DND-41 (cell line): ENCODE results near the gene TEAD1.

Experiments used
- ATAC-seq: fragments of 200-7000 bp; cut with Tn5 transposase; 3 replicates; pipeline ENCODE4 v1.9.1; 2021; ENCODE audit warnings: low read depth; ENCODE audit not compliant: insufficient read depth
- DNase-seq: peaks from one replicate; pipeline ENCODE4 v3.0.0-alpha.2; 2020
- H2AFZ ChIP-seq: 2 replicates; pipeline ENCODE4 v1.6.0; 2012; ENCODE audit warnings: low read depth, low read length
- H3K27ac ChIP-seq: 2 replicates; pipeline ENCODE4 v1.5.1; 2012; ENCODE audit warnings: low read length, inconsistent platforms
- H3K27me3 ChIP-seq: fragments of 200-600 bp; sonication (generic); 2 replicates; pipeline ENCODE4 v1.6.0; 2012; ENCODE audit warnings: low read length, mild to moderate bottlenecking, inconsistent platforms; ENCODE audit not compliant: insufficient read depth, poor library complexity
- H3K36me3 ChIP-seq: 2 replicates; pipeline ENCODE4 v1.5.1; 2012; ENCODE audit warnings: low read length, inconsistent platforms; ENCODE audit not compliant: insufficient read depth
- H3K4me1 ChIP-seq: 2 replicates; pipeline ENCODE4 v1.5.1; 2012; ENCODE audit warnings: mild to moderate bottlenecking, low read length; ENCODE audit not compliant: insufficient read depth
- H3K4me2 ChIP-seq: 2 replicates; pipeline ENCODE4 v1.6.0; 2012; ENCODE audit warnings: mild to moderate bottlenecking, moderate library complexity, low read length, inconsistent platforms; ENCODE audit not compliant: insufficient read depth
- H3K4me3 ChIP-seq, 2 experiments: fragments of 200-600 bp in 1 of 2; shearing (Covaris generic) in 1 of 2; 2 replicates each; pipeline ENCODE4 v1.5.1; 2012 to 2016; ENCODE audit warnings: inconsistent platforms in 2 of 2, low read length in 2 of 2, mild to moderate bottlenecking in 2 of 2, low read depth in 1 of 2, moderate library complexity in 1 of 2
- H3K79me2 ChIP-seq: 2 replicates; pipeline ENCODE4 v1.6.0; 2012; ENCODE audit warnings: low read length, inconsistent platforms; ENCODE audit not compliant: insufficient read depth
- H3K9ac ChIP-seq: 2 replicates; pipeline ENCODE4 v1.6.0; 2012; ENCODE audit warnings: low read depth, mild to moderate bottlenecking, inconsistent platforms, low read length, moderate library complexity
- H3K9me3 ChIP-seq: 2 replicates; pipeline ENCODE4 v1.5.1; 2012; ENCODE audit warnings: low read length, moderate library complexity, mild to moderate bottlenecking, inconsistent platforms; ENCODE audit not compliant: insufficient read depth, severe bottlenecking
- H4K20me1 ChIP-seq: 2 replicates; pipeline ENCODE4 v1.6.0; 2012; ENCODE audit warnings: low read length; ENCODE audit not compliant: insufficient read depth
- CTCF ChIP-seq: IDR thresholded peaks from 2 replicates; pipeline ENCODE4 v1.5.1; 2012; ENCODE audit warnings: borderline replicate concordance, low read length, moderate library complexity, mild to moderate bottlenecking; ENCODE audit not compliant: poor library complexity, severe bottlenecking; ENCODE audit errors: extremely low read depth
- EZH2 ChIP-seq: IDR thresholded peaks from 3 replicates; pipeline ENCODE4 v1.6.1; 2012; ENCODE audit warnings: borderline replicate concordance, low read depth, mild to moderate bottlenecking, moderate library complexity, low read length, inconsistent platforms; ENCODE audit not compliant: severe bottlenecking

The TEAD1 gene

GRCh38 chr11:12922980-12923507 is 248.8 kb downstream of the TEAD1 start:
- H4K20me1 ChIP-seq, result no peaks in the 10 kb centered on the region
- H3K9ac ChIP-seq, result no peak overlapping the region
- H3K4me1 ChIP-seq, result no peaks in the 10 kb centered on the region
- no peak overlapping the region for H3K4me2 ChIP-seq
- no peaks in the 10 kb centered on the region for H3K36me3 ChIP-seq
- H3K27ac ChIP-seq, result no peak overlapping the region
- no peak for DNase-seq
- ATAC-seq, result no peak
- TF ChIP-seq EZH2 (no peak), CTCF (no peak)
- H3K4me3 ChIP-seq, result no peak overlapping the region
- H3K79me2 ChIP-seq, result no peaks in the 10 kb centered on the region
- no peaks in the 10 kb centered on the region for H3K9me3 ChIP-seq
- H2AFZ ChIP-seq, result no peak overlapping the region
- H3K27me3 ChIP-seq, result peaks cover 3% of the 10 kb centered on the region

- H4K20me1 ChIP-seq, result no peaks in the 10 kb centered on the region
- no peak for ATAC-seq
- H3K27ac ChIP-seq, result no peak overlapping the region
- TF ChIP-seq CTCF, result no peak
- TF ChIP-seq EZH2, result no peak
- no peak overlapping the region for H3K4me3 ChIP-seq
- no peaks in the 10 kb centered on the region for H3K4me1 ChIP-seq
- no peak overlapping the region for H3K9ac ChIP-seq
- H3K36me3 ChIP-seq, result no peaks in the 10 kb centered on the region
- H3K79me2 ChIP-seq, result no peaks in the 10 kb centered on the region
- DNase-seq, result no peak
- H3K4me2 ChIP-seq, result no peak overlapping the region
- H3K27me3 ChIP-seq, result peaks cover 3% of the 10 kb centered on the region
- no peak overlapping the region for H2AFZ ChIP-seq
- no peaks in the 10 kb centered on the region for H3K9me3 ChIP-seq
Measured at GRCh38 chr11:12924650-12925049, 250.4 kb downstream of the TEAD1 start.

- TF ChIP-seq CTCF (no peak), EZH2 (no peak)
- H3K4me1 ChIP-seq, result no peaks in the 10 kb centered on the region
Measured at GRCh38 chr11:12925520-12925919, 251.3 kb downstream of the TEAD1 start.

GRCh38 chr11:12927221-12927620 is 253.0 kb downstream of the TEAD1 start:
- peaks cover 3% of the 10 kb centered on the region for H3K27me3 ChIP-seq
- H3K4me2 ChIP-seq, result no peak overlapping the region
- no peaks in the 10 kb centered on the region for H4K20me1 ChIP-seq
- H3K4me3 ChIP-seq, result no peak overlapping the region
- no peak for TF ChIP-seq CTCF
- no peak for TF ChIP-seq EZH2
- no peak overlapping the region for H3K9ac ChIP-seq
- no peaks in the 10 kb centered on the region for H3K9me3 ChIP-seq
- no peak for DNase-seq
- H3K79me2 ChIP-seq, result no peaks in the 10 kb centered on the region
- H2AFZ ChIP-seq, result no peak overlapping the region
- ATAC-seq, result no peak
- H3K27ac ChIP-seq, result no peak overlapping the region
- no peaks in the 10 kb centered on the region for H3K4me1 ChIP-seq
- H3K36me3 ChIP-seq, result no peaks in the 10 kb centered on the region

More at GRCh38 chr11:12925520-12925919, 251.3 kb downstream of the TEAD1 start:
- no peaks in the 10 kb centered on the region for H3K9me3 ChIP-seq
- no peak for DNase-seq
- peaks cover 3% of the 10 kb centered on the region for H3K27me3 ChIP-seq
- no peaks in the 10 kb centered on the region for H4K20me1 ChIP-seq
- no peak overlapping the region for H3K4me2 ChIP-seq
- ATAC-seq, result no peak
- no peak overlapping the region for H2AFZ ChIP-seq
- H3K79me2 ChIP-seq, result no peaks in the 10 kb centered on the region
- no peaks in the 10 kb centered on the region for H3K36me3 ChIP-seq
- no peak overlapping the region for H3K9ac ChIP-seq
- H3K27ac ChIP-seq, result no peak overlapping the region
- no peak overlapping the region for H3K4me3 ChIP-seq
